ENCODE data around the gene TULP4.

The TULP4 gene

DNA sequence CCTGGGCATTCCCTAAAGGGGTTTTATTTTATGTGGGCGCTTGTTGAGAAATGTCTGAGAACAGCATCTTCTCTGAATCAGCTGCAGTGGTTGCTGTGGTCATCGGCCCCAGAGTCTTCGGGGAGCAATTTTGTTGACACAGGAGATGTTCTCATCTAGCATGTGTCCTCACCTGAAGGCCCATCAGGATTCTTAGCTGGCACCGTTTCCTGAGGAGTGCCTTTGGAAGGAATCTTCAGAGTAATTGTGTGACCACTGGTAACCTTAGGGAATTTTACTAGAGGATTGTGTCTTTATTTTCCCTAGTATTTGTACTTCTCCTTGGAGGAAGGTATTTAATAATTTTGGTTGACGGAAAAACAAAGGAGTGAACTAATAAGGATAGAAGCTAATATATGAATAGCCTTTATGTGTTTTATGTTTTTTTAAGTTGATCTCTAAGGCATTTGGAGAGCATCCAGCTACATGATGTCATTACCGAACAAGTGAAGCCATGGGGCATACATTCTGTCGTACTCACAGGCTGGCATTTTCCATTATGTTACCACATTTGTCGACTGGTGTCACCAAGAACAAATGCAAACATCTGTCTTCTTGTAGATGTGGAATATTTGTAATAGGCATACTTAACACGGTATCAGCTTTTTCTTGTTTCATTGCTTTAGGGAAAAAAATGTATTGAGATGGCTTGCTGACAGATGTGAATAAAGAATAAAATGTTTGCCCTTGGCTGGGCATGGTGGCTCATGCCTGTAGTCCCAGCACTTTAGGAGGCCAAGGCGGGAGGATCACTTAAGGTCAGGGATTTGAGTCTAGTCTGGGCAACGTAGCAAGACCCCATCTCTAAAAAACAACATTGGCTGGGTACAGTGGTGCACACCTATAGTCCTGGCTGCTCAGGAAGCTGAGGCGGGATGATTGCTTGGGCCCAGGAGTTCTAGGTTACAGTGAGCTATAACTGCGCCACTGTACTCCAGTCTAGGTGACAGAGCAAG is 41.9 kb downstream of the TULP4 start:
- FAIRE-seq (no peak), DNase-seq (ENCODE audit: insufficient read length, low spot score) (no peak)

DNA sequence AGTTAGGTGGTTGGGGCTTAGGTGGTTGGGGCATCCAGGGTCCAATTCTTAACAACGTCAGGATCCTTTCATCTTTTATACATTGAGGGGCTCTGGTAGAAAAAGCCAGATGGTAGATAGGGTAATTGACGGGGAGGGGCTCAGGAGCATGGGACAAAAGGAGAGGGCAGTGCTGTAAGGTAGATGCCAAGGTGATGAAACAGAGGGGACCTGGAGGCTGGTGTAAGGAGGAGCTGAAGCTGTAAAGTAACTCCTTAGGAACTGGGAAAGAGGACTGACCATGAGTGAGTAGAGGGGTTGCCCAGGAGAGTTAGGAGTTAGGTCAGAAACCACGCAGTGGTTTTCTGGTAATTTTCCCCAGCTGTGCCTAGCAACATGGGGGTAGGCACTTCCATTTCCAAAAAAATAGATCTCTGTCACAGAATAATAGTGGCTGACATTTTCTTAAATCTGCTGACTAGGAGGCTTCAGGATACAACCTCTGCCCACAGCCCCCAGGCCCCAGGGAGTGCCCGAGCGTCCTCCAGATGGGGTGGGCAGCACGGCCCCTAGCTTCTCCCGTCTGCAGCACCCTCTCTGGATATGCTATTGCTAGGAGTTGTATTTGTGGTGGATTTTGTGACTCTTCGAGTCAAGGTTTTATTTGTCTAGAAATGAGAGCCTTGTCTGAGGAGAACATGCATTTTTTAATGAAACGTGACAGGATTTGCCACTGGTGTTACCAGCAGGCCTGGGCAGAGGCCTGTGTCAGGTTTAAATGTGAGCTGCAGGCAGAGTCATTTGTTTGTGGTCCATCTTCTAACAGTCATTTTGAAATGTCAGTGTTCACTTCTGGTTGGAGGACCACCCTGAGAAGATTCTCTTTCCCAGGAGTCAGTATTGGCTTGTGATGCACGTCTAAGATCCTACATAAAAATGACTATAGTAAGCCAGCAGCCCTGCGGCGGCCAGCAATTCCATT is 44.6 kb downstream of the TULP4 start:
- DNase-seq (ENCODE audit: insufficient read length, low spot score) (no peak), FAIRE-seq (no peak)

GRCh38 chr6:158357570-158358216 is 45.4 kb downstream of the TULP4 start:
- FAIRE-seq, result no peak
- no peak for DNase-seq (ENCODE audit: insufficient read length, low spot score)

- no peak for DNase-seq (ENCODE audit: insufficient read length, low spot score)
- FAIRE-seq, result no peak
These were observed 46.3 kb downstream of the TULP4 start for GRCh38 chr6:158358450-158359077.

- FAIRE-seq, result no peak
- no peak for DNase-seq (ENCODE audit: insufficient read length, low spot score)
These were observed 48.8 kb downstream of the TULP4 start for GRCh38 chr6:158361068-158361467.

DNA sequence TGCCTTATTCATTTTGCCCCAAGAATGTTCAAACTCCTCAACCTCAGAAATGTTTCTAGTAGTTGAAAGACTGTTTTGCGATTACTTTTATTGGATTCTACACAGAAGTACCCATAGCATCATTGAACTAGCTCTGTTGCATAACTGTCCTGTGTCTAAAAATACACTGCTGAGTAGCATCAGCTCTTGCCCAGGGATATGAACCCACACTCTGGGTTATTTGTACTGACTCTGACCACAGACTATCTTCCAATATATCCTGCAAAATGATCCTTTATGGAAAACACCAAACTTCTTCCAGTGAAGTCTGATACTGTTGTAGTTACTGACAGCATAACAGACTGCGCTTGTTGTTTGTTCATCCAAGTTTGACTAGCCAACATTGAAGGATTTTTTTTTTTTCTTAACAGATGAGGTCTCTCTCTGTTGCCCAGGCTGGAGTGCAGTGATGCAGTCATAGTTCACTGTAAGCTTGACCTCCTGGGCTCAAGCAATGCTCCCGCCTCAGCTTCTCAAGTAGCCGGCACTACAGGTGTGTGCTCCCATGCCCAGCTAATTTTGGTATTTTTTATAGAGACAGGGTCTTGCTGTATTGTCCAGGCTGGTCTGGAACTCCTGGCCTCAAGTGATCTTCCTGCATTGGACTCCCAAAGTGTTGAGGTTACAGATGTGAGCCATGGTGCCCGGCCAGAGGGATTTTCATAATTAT is 49.9 kb downstream of the TULP4 start:
- DNase-seq (ENCODE audit: insufficient read length, low spot score) (no peak), FAIRE-seq (no peak)

DNA sequence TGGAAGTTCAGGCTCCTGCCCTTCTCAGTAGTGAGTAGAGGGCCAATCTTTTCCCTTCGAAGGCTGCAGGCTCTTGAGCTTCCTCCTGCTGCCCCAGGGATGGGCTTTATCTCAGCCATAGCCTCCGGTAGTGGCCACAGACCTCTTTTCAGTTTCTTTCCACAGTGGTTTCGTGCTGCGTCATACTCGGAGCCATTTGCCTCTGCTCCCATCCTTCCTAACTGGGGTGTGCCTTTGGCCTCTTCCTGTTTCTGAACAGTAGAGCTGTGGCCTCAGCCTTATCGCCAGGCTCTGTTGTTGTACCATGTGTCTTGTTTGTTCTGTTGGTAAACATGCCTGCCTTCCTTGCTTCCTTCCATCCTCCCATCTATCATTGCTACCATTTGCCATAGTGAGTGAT is 54.1 kb downstream of the TULP4 start:
- no peak for DNase-seq (ENCODE audit: insufficient read length, low spot score)
- no peak for FAIRE-seq

GRCh38 chr6:158367816-158368215 is 55.6 kb downstream of the TULP4 start:
- no peak for FAIRE-seq

GRCh38 chr6:158369241-158369640 is 57.0 kb downstream of the TULP4 start:
- FAIRE-seq (no peak), DNase-seq (ENCODE audit: insufficient read length, low spot score) (no peak)

More at GRCh38 chr6:158367816-158368215, 55.6 kb downstream of the TULP4 start:
- DNase-seq (ENCODE audit: insufficient read length, low spot score), result no peak

GRCh38 chr6:158370805-158371204 is 58.5 kb downstream of the TULP4 start:
- DNase-seq (ENCODE audit: insufficient read length, low spot score), result no peak
- no peak for FAIRE-seq

DNA sequence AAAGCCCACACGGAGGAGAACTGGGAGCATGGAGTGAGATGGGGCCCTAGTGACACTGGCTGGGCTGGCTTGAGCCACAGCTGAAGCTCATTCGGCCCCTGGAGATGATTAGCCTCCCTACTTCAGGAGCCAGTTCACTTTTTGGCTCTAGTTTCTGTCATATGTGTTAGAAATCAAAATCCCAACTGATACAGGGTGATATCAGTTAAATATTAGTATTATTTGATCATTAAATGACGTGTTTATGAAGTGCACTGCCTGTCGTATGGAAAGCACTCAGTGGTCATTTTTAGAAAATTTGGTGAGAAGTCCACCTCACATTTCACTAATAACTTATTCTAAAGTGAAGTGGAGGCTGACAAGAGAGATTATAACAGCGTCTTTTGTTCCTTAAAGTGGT is 59.0 kb downstream of the TULP4 start:
- DNase-seq (ENCODE audit: insufficient read length, low spot score) (no peak), FAIRE-seq (no peak)

GRCh38 chr6:158372574-158372973 is 60.3 kb downstream of the TULP4 start:
- FAIRE-seq, result no peak
- DNase-seq (ENCODE audit: insufficient read length, low spot score), result no peak

DNA sequence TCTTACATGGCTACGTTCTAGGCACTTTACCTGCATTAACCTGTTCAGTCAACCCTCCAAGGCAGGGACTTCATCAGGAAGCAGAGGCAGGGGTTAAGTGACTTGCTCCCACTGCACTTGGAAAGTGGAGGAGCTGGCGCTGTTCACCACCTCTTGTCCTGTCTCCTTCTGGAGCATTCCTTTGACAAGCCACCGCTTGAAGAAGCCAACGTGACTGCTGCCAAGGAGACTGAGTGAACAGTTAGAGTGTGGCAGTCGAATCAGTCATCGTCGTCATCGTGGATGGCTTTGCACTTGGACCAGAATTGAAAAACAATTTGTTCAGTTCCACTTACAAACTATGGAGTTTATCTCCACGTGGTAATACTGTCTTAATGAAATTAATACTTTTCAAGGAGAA is 60.9 kb downstream of the TULP4 start:
- DNase-seq (ENCODE audit: insufficient read length, low spot score) (no peak), FAIRE-seq (no peak)

GRCh38 chr6:158374020-158374419 is 61.8 kb downstream of the TULP4 start:
- no peak for DNase-seq (ENCODE audit: insufficient read length, low spot score)
- FAIRE-seq, result no peak

- DNase-seq (ENCODE audit: insufficient read length, low spot score) (no peak), FAIRE-seq (no peak)
These were observed 64.4 kb downstream of the TULP4 start for GRCh38 chr6:158376631-158377081.

DNA sequence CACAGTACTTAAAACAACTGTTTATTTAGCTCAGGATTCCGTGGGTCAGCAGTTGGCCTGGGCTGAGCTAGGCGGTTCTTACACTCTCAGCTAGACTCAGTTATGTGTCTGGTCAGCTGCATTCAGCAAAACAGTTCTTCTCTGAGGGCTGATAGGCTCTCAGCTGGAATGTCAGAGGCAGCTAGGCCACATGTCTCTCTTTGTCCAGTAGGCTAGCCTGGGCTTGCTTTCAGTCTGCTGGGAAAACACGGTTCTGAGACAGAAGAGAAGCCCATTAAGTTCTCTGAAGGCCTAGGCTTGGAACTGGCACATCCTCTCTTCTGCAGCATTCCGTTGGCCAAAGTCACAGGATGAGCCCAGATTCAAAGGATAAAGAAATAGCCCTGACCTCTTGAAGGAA is 65.6 kb downstream of the TULP4 start:
- DNase-seq (ENCODE audit: insufficient read length, low spot score), result peak; percentile 54
- no peak for FAIRE-seq

- FAIRE-seq, result no peak
- DNase-seq (ENCODE audit: insufficient read length, low spot score), result no peak
These were observed 67.1 kb downstream of the TULP4 start for GRCh38 chr6:158379336-158379735.

- no peak for FAIRE-seq
- no peak for DNase-seq (ENCODE audit: insufficient read length, low spot score)
These were observed 68.9 kb downstream of the TULP4 start for GRCh38 chr6:158381214-158381613.

- no peak for FAIRE-seq
- DNase-seq (ENCODE audit: insufficient read length, low spot score), result no peak
These were observed 70.2 kb downstream of the TULP4 start for GRCh38 chr6:158382491-158382890.

- DNase-seq (ENCODE audit: insufficient read length, low spot score) (no peak), FAIRE-seq (no peak)
These were observed 70.8 kb downstream of the TULP4 start for GRCh38 chr6:158383057-158383456.

Measured in HTR-8/SVneo (cell line).